Fibroblast of the conjunctiva (primary cell): Measurements from ENCODE around the gene NANOS3.
"Not testable (repeated sequence)": the region's sequence is repeated elsewhere in the genome, so short reads cannot be mapped to it uniquely, and the experiment has no call there.

Experiments used
- DNase-seq: peaks from one replicate; pipeline ENCODE4 v3.0.0-alpha.2; 2010; ENCODE audit warnings: low read depth

Gene NANOS3

GRCh38 chr19:13920940-13921747 is 44.2 kb downstream of the NANOS3 start:
- DNase-seq, result peak; percentile 29

GRCh38 chr19:13922118-13922517 is 45.2 kb downstream of the NANOS3 start:
- DNase-seq, result not testable (repeated sequence)

- DNase-seq, result no peak
Observed at GRCh38 chr19:13923194-13923987, 46.5 kb downstream of the NANOS3 start.

GRCh38 chr19:13926010-13926409 is 49.1 kb downstream of the NANOS3 start:
- DNase-seq, result no peak

- no peak for DNase-seq
Observed at GRCh38 chr19:13926715-13927114, 49.8 kb downstream of the NANOS3 start.

GRCh38 chr19:13929340-13929739 is 52.4 kb downstream of the NANOS3 start:
- DNase-seq, result no peak

- no peak for DNase-seq
Observed at GRCh38 chr19:13929956-13930355, 53.0 kb downstream of the NANOS3 start.
